Spleen (tissue), 11 donors: Measurements from ENCODE around the gene IFNL4. TPM values are rescaled to one million over a fixed set of nuclear protein-coding genes. Genes with fewer than 3 reads are reported as not detected.
"Not testable (repeated sequence)": the region's sequence is repeated elsewhere in the genome, so short reads cannot be mapped to it uniquely, and the experiment has no call there.

Experiments used
- DNase-seq: peaks from one replicate; pipeline ENCODE4 v3.0.0-alpha.2; 2020
- H3K27ac ChIP-seq, 8 donors: fragments of 200-600 bp; sonication (generic) in 7 of 8; 1 replicate in 4 of 8; 2 replicates in 4 of 8; pipeline versions ENCODE4 v1.5.0 to v1.8.0; 2016 to 2021; ENCODE audit warnings: inconsistent platforms in 4 of 8, mild to moderate bottlenecking in 4 of 8, moderate library complexity in 1 of 8
- H3K27me3 ChIP-seq, 7 donors: fragments of 200-600 bp; sonication (generic) in 6 of 7; replicated peaks in 1 of 7; 1 replicate in 4 of 7; 2 replicates in 3 of 7; pipeline versions ENCODE4 v1.5.0 to v1.8.0; 2016 to 2021; ENCODE audit warnings: inconsistent platforms in 3 of 7, mild to moderate bottlenecking in 1 of 7
- H3K36me3 ChIP-seq, 6 donors: fragments of 200-600 bp; sonication (generic) in 5 of 6; 1 replicate in 4 of 6; 2 replicates in 2 of 6; pipeline versions ENCODE4 v1.5.0 to v1.8.0; 2016 to 2021; ENCODE audit warnings: inconsistent platforms in 2 of 6
- H3K4me1 ChIP-seq, 6 donors: fragments of 200-600 bp; sonication (generic) in 5 of 6; 1 replicate in 3 of 6; 2 replicates in 3 of 6; pipeline versions ENCODE4 v1.5.0 to v1.8.0; 2016 to 2021; ENCODE audit warnings: inconsistent platforms in 3 of 6
- H3K4me3 ChIP-seq, 8 donors: fragments of 200-600 bp; sonication (generic) in 7 of 8; 1 replicate in 4 of 8; 2 replicates in 4 of 8; pipeline versions ENCODE4 v1.5.0 to v1.8.0; 2016 to 2021; ENCODE audit warnings: inconsistent platforms in 4 of 8, mild to moderate bottlenecking in 4 of 8, moderate library complexity in 2 of 8
- H3K9me3 ChIP-seq, 8 donors: fragments of 200-600 bp; sonication (generic) in 7 of 8; 1 replicate in 4 of 8; 2 replicates in 4 of 8; pipeline versions ENCODE4 v1.5.0 to v1.8.0; 2016 to 2021; ENCODE audit warnings: inconsistent platforms in 4 of 8
- POLR2A ChIP-seq, 3 donors: fragments of 450-650 bp; IDR thresholded peaks; one replicate each; pipeline ENCODE4 v1.5.1; 2017; ENCODE audit warnings: antibody characterized with exemption in 3 of 3, mild to moderate bottlenecking in 1 of 3
- POLR2AphosphoS5 ChIP-seq, 3 donors: sonication (generic); formaldehyde crosslinking; IDR thresholded peaks; one replicate each; pipeline ENCODE4 v1.5.1; 2017; ENCODE audit warnings: antibody characterized with exemption in 3 of 3
- WGBS, 5 donors: extraction: QIAGEN DNeasy Blood & Tissue Kit in 3 of 5; methylation state at CpG; one replicate each; pipeline versions ENCODE4 v1.1.5 to v1.1.7; 2013 to 2018; 5-methylcytosine and 5-hydroxymethylcytosine counted together
- intact Hi-C: fragments of 100-400 bp; cut with DNase I; formaldehyde crosslinking; loops from one replicate; pipeline ENCODE4 v1.15.0; 2023; ENCODE audit warnings: low total_unique reads
- polyA plus RNA-seq, 3 donors: library from polyadenylated mRNA; stranded (reverse); fragments of 200-250 nt; gene quantifications; one replicate each; pipeline ENCODE4 v1.2.1, GENCODE V29; 2013
- total RNA-seq, 7 donors: library from RNA; depleted of rRNA in 3 of 7; stranded (reverse); fragments of >200 nt in 3 of 7; fragmentation: NEBNext Ultra II Directional in 4 of 7; extraction: Animal tissue kit (Norgen Biotek cat#: 25700) in 4 of 7; gene quantifications; one replicate each; pipeline versions ENCODE4 v1.1.0 to v1.2.1, GENCODE V29; 2016 to 2021
- TF ChIP-seq, protein P1 (sequence below), 11 experiments: fragments of 200-600 bp in 7 of 11; fragments of 450-650 bp in 4 of 11; sonication (generic) in 4 of 11; IDR thresholded peaks in 8 of 11; conservative IDR thresholded peaks in 3 of 11; 1 replicate in 7 of 11; 2 replicates in 4 of 11; pipeline versions ENCODE4 v1.4.0 to v1.8.0; 2016 to 2021; ENCODE audit warnings: antibody characterized with exemption in 11 of 11, inconsistent platforms in 4 of 11, mild to moderate bottlenecking in 1 of 11
- donor health status: healthy with polysubstance abuse.
- donor health status: DM: no; HTN: no; CAD: no; lungs with moderate emphysema.
- donor health status: DM: no; HTN: no; CAD: no.
- donor health status: Bipolar disorder and iron deficiency.
- donor health status: healthy.
- donor health status: DM: no; HTN: no; CAD: no.
- donor health status: DM: yes; HTN: yes; CAD: no.

The IFNL4 gene
- total and polyA plus RNA-seq, 10 donors: not detected

DNA sequence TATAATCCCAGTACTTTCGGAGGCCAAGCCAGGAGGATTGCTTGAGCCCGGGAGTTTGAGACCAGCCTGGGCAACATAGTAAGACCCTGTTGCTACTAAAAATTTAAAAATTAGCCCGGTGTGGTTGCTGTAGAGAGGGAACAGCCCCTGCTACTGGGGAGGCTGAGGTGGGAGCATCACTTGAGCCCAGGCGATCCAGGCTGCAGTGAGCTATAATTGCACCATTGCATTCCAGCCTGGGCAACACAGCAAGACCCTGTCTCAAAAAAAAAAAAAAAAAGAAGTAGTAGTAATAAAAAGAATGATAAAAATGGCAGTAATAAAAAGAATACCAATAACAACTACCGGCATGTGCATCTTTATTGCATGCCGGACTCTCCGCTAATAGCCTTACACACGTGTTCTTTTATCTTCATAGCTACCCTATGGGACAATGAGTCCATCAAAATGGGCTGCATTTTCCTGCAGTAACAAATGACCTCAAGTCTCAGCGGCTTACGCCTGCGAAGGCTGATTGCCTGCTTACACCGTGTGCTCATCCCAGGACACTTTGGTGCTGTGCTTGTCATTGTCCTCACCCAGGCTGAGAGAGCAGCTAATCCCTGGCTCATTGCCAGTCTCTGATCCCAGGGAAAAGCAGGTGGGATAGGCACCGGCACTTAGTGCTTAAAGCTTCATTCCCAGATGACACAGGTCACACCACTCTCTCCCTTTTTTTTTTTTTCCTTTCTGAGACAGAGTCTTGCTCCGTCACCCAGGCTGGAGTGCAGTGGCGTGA, 30.2 kb downstream of the IFNL4 start:
- no peak for DNase-seq
- intact Hi-C loops: no loop called here
- Histone ChIP-seq H3K36me3 (no peaks in the 10 kb centered on the region), H3K9me3 (peaks cover 0 to 5% (median 0%) of the 10 kb centered on the region in 8 donors), H3K27ac (no peak overlapping the region), H3K4me1 (no peaks in the 10 kb centered on the region), H3K27me3 (peaks cover 0 to 69% (median 0%) of the 10 kb centered on the region in 7 donors), H3K4me3 (no peak overlapping the region)
- TF ChIP-seq, protein P1, sequence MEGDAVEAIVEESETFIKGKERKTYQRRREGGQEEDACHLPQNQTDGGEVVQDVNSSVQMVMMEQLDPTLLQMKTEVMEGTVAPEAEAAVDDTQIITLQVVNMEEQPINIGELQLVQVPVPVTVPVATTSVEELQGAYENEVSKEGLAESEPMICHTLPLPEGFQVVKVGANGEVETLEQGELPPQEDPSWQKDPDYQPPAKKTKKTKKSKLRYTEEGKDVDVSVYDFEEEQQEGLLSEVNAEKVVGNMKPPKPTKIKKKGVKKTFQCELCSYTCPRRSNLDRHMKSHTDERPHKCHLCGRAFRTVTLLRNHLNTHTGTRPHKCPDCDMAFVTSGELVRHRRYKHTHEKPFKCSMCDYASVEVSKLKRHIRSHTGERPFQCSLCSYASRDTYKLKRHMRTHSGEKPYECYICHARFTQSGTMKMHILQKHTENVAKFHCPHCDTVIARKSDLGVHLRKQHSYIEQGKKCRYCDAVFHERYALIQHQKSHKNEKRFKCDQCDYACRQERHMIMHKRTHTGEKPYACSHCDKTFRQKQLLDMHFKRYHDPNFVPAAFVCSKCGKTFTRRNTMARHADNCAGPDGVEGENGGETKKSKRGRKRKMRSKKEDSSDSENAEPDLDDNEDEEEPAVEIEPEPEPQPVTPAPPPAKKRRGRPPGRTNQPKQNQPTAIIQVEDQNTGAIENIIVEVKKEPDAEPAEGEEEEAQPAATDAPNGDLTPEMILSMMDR (IDR thresholded peaks at IDR 0.05 in 8 of 11, conservative IDR thresholded peaks at IDR 0.05 in 3 of 11): no peak
- no peak for TF ChIP-seq POLR2AphosphoS5 (IDR thresholded peaks at IDR 0.05)
- no peak for TF ChIP-seq POLR2A (IDR thresholded peaks at IDR 0.05)
- WGBS, 5 donors: 83 to 87% (median 85%) methylated on average over 15 of the region's 15 CpGs

DNA sequence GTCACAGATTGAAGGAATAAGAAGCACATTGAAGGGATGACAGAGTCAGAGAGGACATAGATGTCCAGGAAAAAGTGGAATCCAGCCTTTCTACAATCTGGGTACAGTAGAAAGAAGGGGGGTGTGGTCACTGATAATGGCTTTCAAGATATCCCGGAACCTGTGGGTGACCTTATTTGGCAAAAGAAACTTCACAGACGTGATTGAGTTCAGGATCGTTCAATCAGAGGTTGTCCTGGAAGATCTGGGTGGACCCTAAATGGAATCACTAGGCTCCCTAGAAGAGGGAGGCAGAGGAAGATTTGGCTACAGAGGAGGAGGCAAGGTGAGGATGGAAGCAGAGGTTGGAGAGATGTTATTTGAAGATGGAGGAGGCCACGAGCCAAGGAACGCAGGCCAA, 31.6 kb downstream of the IFNL4 start:
- 90 to 92% (median 91%) methylated on average over 5 of the region's 5 CpGs for WGBS, 5 donors
- TF ChIP-seq, protein P1 (IDR thresholded peaks at IDR 0.05 in 8 of 11, conservative IDR thresholded peaks at IDR 0.05 in 3 of 11): no peak
- TF ChIP-seq POLR2A (IDR thresholded peaks at IDR 0.05) (no peak), POLR2AphosphoS5 (IDR thresholded peaks at IDR 0.05) (no peak)
- no peak for DNase-seq
- intact Hi-C loops: no loop called here
- Histone ChIP-seq H3K4me1 (no peaks in the 10 kb centered on the region), H3K9me3 (peaks cover 0 to 5% (median 0%) of the 10 kb centered on the region in 8 donors), H3K4me3 (no peak overlapping the region), H3K27me3 (peaks cover 0 to 56% (median 0%) of the 10 kb centered on the region in 7 donors), H3K27ac (no peak overlapping the region), H3K36me3 (no peaks in the 10 kb centered on the region)

DNA sequence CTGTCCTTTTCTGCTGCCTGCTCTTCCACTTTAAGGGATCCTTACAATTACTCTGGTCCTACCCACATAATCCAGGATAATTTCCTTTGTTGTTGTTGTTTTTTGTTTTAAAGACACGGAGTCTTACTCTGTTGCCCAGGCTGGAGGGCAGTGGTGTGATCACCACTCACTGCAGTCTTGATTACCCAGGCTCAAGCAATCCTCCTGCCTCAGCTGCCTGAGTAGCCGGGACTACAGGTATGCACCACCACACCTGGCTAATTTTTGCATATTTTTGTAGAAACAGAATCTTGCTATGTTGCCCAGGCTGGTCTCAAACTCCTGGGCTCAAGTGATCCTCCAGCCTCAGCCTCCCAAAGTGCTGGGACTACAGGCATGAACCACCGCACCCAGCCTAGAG, 33.3 kb downstream of the IFNL4 start:
- H3K36me3 ChIP-seq, H3K27ac ChIP-seq, intact Hi-C loops, H3K4me3 ChIP-seq, H3K4me1 ChIP-seq, H3K9me3 ChIP-seq, DNase-seq: not testable (repeated sequence)
- WGBS, 5 donors: 83 to 93% (median 86%) methylated on average over 3 of the region's 3 CpGs
- H3K27me3 ChIP-seq: peaks cover 0 to 50% (median 0%) of the 10 kb centered on the region in 7 donors

DNA sequence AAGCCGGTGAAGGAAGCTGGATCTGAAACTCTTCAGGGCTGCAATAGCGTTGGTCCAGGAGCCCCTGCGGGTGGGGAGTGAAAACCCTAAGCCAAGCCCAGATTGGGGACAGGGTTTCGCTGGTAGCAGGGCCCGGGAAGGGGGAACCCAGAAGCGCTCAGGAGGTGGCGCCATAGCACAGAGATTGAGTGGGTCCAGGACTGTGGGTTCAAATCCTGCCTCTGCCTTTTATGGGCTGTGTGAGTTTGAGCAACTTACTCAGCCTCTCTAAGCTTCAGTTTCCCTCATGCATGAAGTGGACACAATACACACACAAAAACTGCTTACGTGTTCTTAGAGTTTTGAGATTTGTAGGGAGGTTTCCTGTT, 36.3 kb downstream of the IFNL4 start:
- H3K9me3 ChIP-seq: peaks cover 0 to 5% (median 0%) of the 10 kb centered on the region in 8 donors
- 19 to 32% (median 28%) methylated on average over 7 to 8 of the region's 8 CpGs for WGBS, 5 donors
- peak; percentile 77 for DNase-seq

More for the DNA sequence above, 36.3 kb downstream of the IFNL4 start:
- Histone ChIP-seq H3K36me3 (no peaks in the 10 kb centered on the region), H3K27me3 (peaks cover 0 to 23% (median 0%) of the 10 kb centered on the region in 7 donors), H3K4me1 (no peaks in the 10 kb centered on the region), H3K4me3 (no peak overlapping the region), H3K27ac (no peak overlapping the region)
- intact Hi-C loops: no loop called here
- TF ChIP-seq POLR2AphosphoS5 (IDR thresholded peaks at IDR 0.05) (no peak), POLR2A (IDR thresholded peaks at IDR 0.05) (no peak)
- TF ChIP-seq, protein P1 (IDR thresholded peaks at IDR 0.05 in 8 of 11, conservative IDR thresholded peaks at IDR 0.05 in 3 of 11): peak in 9 of 11 experiments; percentile 19 to 65 (median 45)
